Vagina (tissue), 2 donors: ENCODE data around the gene CEP120.

Source experiments
- POLR2A ChIP-seq, 2 donors: fragments of 450-650 bp; IDR thresholded peaks; one replicate each; pipeline ENCODE4 v1.6.1; 2017; ENCODE audit warnings: antibody characterized with exemption in 2 of 2, mild to moderate bottlenecking in 2 of 2, moderate library complexity in 2 of 2
- TF ChIP-seq, protein P1 (sequence below), 3 experiments: fragments of 450-650 bp in 2 of 3; fragments of 200-600 bp in 1 of 3; sonication (generic) in 1 of 3; IDR thresholded peaks; one replicate each; pipeline ENCODE4 v1.5.1; 2017 to 2019; ENCODE audit warnings: antibody characterized with exemption in 3 of 3, mild to moderate bottlenecking in 2 of 3, moderate library complexity in 2 of 3

DNA sequence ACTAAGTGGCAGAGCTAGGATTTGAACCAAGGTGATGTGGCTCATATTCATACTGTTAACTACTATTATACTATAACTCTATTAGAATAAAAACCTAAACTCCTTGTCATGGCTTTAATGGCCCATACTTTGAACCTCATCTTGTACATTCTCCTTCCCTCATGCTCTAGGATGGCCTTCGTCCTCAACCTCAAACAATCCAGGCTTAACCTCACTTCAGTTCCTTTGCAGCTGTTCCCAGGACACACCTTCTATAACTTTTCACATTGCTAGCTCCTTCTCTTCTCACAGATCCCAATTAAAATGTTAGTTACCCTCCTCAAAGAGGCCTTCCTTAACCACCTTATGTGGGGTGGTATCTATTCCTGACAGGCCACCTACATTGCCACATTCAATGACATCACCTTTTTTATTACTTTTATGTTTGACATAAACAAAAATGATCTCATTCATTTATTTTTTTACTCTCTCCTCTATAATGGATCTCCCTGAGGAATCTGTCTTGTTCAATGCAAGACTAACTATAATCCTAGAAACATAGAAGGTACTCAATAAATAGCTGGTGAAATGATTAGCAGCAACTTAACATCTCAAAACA lies 53.7 kb downstream of the CEP120 start:
- TF ChIP-seq, protein P1, sequence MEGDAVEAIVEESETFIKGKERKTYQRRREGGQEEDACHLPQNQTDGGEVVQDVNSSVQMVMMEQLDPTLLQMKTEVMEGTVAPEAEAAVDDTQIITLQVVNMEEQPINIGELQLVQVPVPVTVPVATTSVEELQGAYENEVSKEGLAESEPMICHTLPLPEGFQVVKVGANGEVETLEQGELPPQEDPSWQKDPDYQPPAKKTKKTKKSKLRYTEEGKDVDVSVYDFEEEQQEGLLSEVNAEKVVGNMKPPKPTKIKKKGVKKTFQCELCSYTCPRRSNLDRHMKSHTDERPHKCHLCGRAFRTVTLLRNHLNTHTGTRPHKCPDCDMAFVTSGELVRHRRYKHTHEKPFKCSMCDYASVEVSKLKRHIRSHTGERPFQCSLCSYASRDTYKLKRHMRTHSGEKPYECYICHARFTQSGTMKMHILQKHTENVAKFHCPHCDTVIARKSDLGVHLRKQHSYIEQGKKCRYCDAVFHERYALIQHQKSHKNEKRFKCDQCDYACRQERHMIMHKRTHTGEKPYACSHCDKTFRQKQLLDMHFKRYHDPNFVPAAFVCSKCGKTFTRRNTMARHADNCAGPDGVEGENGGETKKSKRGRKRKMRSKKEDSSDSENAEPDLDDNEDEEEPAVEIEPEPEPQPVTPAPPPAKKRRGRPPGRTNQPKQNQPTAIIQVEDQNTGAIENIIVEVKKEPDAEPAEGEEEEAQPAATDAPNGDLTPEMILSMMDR (IDR thresholded peaks at IDR 0.05) = no peak
- TF ChIP-seq POLR2A (IDR thresholded peaks at IDR 0.05) = no peak
